GM18867 (cell line): ENCODE measurements around the gene CDC45.

ENCODE experiments used
- ATAC-seq: cut with Tn5 transposase; IDR thresholded peaks from one replicate; pipeline ENCODE4 v1.9.1; 2021; ENCODE audit warnings: mild to moderate bottlenecking, moderate library complexity; ENCODE audit not compliant: unreplicated experiment

CDC45 gene

GRCh38 chr22:19555651-19556050 lies 75.9 kb downstream of the CDC45 start:
- ATAC-seq, result no peak

GRCh38 chr22:19556963-19557545 lies 77.3 kb downstream of the CDC45 start:
- ATAC-seq, result no peak

GRCh38 chr22:19559324-19559811 lies 79.6 kb downstream of the CDC45 start:
- ATAC-seq, result no peak

- no peak for ATAC-seq
Measured at GRCh38 chr22:19559956-19560355, 80.2 kb downstream of the CDC45 start.

- ATAC-seq, result no peak
Measured at GRCh38 chr22:19565382-19566278, 85.9 kb downstream of the CDC45 start.

- ATAC-seq, result no peak
Measured at GRCh38 chr22:19566279-19567156, 86.8 kb downstream of the CDC45 start.

GRCh38 chr22:19567157-19568009 lies 87.7 kb downstream of the CDC45 start:
- no peak for ATAC-seq

GRCh38 chr22:19568337-19569275 lies 88.9 kb downstream of the CDC45 start:
- ATAC-seq, result no peak

- ATAC-seq, result no peak
Measured at GRCh38 chr22:19569276-19569640, 89.5 kb downstream of the CDC45 start.

- no peak for ATAC-seq
Measured at GRCh38 chr22:19569976-19570375, 90.3 kb downstream of the CDC45 start.
